Vagina (tissue), 2 donors: Measurements from ENCODE around the gene SIGLEC14.

ENCODE experiments used
- CTCF ChIP-seq, 3 experiments: fragments of 450-650 bp in 2 of 3; fragments of 200-600 bp in 1 of 3; sonication (generic) in 1 of 3; IDR thresholded peaks; one replicate each; pipeline ENCODE4 v1.5.1; 2017 to 2019; ENCODE audit warnings: antibody characterized with exemption in 3 of 3, mild to moderate bottlenecking in 2 of 3, moderate library complexity in 2 of 3
- POLR2A ChIP-seq, 2 donors: fragments of 450-650 bp; IDR thresholded peaks; one replicate each; pipeline ENCODE4 v1.6.1; 2017; ENCODE audit warnings: antibody characterized with exemption in 2 of 2, mild to moderate bottlenecking in 2 of 2, moderate library complexity in 2 of 2
- POLR2AphosphoS5 ChIP-seq, 2 donors: sonication (generic); formaldehyde crosslinking; IDR thresholded peaks; one replicate each; pipeline ENCODE4 v1.9.0; 2017; ENCODE audit warnings: antibody characterized with exemption in 2 of 2, mild to moderate bottlenecking in 2 of 2, low read depth in 1 of 2; ENCODE audit not compliant: insufficient read depth in 1 of 2

DNA sequence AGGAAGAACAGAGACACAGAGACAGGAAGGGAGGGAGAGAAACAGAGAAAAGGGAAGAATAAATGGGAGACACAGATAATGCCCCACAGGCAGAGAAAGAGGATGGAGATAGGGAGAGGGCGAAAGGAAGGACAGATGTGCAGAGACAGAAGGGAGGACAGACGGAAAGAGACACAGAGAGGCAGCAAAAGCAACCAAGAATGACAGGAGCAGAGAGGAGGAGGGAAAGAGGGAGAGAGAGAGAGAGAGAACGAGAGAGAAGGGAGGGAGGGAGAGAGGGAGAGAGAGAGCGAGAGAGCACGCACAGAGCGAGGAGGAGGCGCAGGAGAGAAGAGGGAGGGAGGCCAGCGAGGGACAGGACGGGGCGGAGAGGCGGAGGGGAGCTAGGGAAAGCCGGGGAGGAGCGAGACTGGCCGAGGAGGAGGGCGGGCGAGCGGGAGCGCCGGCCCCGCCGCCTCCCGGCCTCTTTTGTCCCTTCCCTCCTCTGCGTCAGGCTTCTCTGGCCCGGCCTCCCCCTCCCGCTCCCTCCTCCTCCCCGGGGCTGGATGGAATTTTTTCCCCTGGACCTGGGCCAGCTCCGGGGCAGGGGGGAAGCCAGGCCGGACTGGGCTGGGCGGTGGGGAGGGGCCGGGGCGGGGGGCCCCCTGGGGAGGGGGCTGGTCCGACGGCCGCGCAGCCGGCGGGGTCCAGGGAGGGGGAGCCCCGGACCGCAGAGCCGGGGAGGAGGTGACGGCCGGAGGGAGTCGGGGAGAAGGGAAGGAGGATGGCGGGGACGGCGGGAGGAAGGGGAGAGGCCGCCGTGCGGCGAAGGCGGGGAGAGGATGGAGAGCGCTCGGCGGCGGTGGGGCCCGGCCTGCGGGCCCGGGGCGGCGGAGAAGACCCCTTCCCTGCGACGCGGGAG, 42.3 kb upstream of the SIGLEC14 start:
- TF ChIP-seq POLR2A (IDR thresholded peaks at IDR 0.05): peak in 1 of 2 donors; percentile 60
- TF ChIP-seq CTCF (IDR thresholded peaks at IDR 0.05): peak in 1 of 3 experiments; percentile 28
- TF ChIP-seq POLR2AphosphoS5 (IDR thresholded peaks at IDR 0.05; ENCODE audit: insufficient read depth in 1 of 2, low read depth in 1 of 2): peak; percentile 65 to 71
